HG02840 (cell line): ENCODE results near the gene ARHGAP45.
"Not testable (repeated sequence)": the region's sequence is repeated elsewhere in the genome, so short reads cannot be mapped to it uniquely, and the experiment has no call there.

Source experiments
- ATAC-seq: cut with Tn5 transposase; IDR thresholded peaks from one replicate; pipeline ENCODE4 v1.9.1; 2021; ENCODE audit warnings: mild to moderate bottlenecking, moderate library complexity, moderate number of reproducible peaks; ENCODE audit not compliant: unreplicated experiment, low FRiP score

Gene ARHGAP45

GRCh38 chr19:1066748-1067340 is at the start of gene ARHGAP45:
ARHGAP45 (plus strand) TSS chr19:1067167; CDS start chr19:1067406, 239 bp downstream.
- ATAC-seq, result no peak

GRCh38 chr19:1017906-1018305 is 49.1 kb upstream of the ARHGAP45 start:
- ATAC-seq, result no peak

- ATAC-seq, result no peak
Measured at GRCh38 chr19:1018393-1018792, 48.6 kb upstream of the ARHGAP45 start.

- no peak for ATAC-seq
Measured at GRCh38 chr19:1018932-1019615, 47.9 kb upstream of the ARHGAP45 start.

GRCh38 chr19:1019616-1019961 is 47.4 kb upstream of the ARHGAP45 start:
- ATAC-seq, result no peak

GRCh38 chr19:1019980-1020867 is 46.7 kb upstream of the ARHGAP45 start:
- no peak for ATAC-seq

GRCh38 chr19:1020868-1021425 is 46.0 kb upstream of the ARHGAP45 start, which contains the start of gene TMEM259:
TMEM259 (minus strand) TSS chr19:1021123; CDS start chr19:1020996, 127 bp downstream.
- ATAC-seq, result peak; percentile 85

- not testable (repeated sequence) for ATAC-seq
Measured at GRCh38 chr19:1023883-1024188, 43.1 kb upstream of the ARHGAP45 start.

- ATAC-seq, result not testable (repeated sequence)
Measured at GRCh38 chr19:1025080-1025479, 41.9 kb upstream of the ARHGAP45 start.

- ATAC-seq, result peak; percentile 53
Measured at GRCh38 chr19:1025960-1026782, 40.8 kb upstream of the ARHGAP45 start, which contains the start of gene CNN2. CNN2 (plus strand) TSS chr19:1026608; CDS start chr19:1026662, 54 bp downstream.

GRCh38 chr19:1026783-1027649 is 40.0 kb upstream of the ARHGAP45 start:
- ATAC-seq, result peak; percentile 11

GRCh38 chr19:1027650-1028061 is 39.3 kb upstream of the ARHGAP45 start:
- no peak for ATAC-seq

GRCh38 chr19:1028062-1028926 is 38.7 kb upstream of the ARHGAP45 start:
- ATAC-seq, result no peak

GRCh38 chr19:1032264-1032867 is 34.6 kb upstream of the ARHGAP45 start:
- ATAC-seq, result no peak

GRCh38 chr19:1035998-1036621 is 30.9 kb upstream of the ARHGAP45 start:
- ATAC-seq, result no peak

GRCh38 chr19:1037621-1038064 is 29.3 kb upstream of the ARHGAP45 start:
- ATAC-seq, result no peak

GRCh38 chr19:1038978-1039645 is 27.9 kb upstream of the ARHGAP45 start:
- ATAC-seq, result no peak
